Adrenal gland (tissue), 12 donors: ENCODE results near the gene SHISA6. TPM values are rescaled to one million over a fixed set of nuclear protein-coding genes. Genes with fewer than 3 reads are reported as not detected.

Experiments used
- DNase-seq, 7 donors: peaks; one replicate each; pipeline ENCODE4 v3.0.0-alpha.2; 2019 to 2020
- H3K27ac ChIP-seq, 5 donors: fragments of 200-600 bp; sonication (generic) in 4 of 5; 1 replicate in 3 of 5; 2 replicates in 2 of 5; pipeline versions ENCODE4 v1.5.1 to v1.8.0; 2016 to 2020; ENCODE audit warnings: mild to moderate bottlenecking in 1 of 5
- H3K27me3 ChIP-seq: fragments of 200-600 bp; 2 replicates; pipeline ENCODE4 v1.8.0; 2021
- H3K36me3 ChIP-seq, 2 donors: fragments of 200-600 bp; replicated peaks in 1 of 2; 1 replicate in 1 of 2; 2 replicates in 1 of 2; pipeline versions ENCODE4 v1.5.1 to v1.8.0; 2018 to 2022
- H3K4me1 ChIP-seq, 2 donors: fragments of 200-600 bp; replicated peaks in 1 of 2; 1 replicate in 1 of 2; 2 replicates in 1 of 2; pipeline versions ENCODE4 v1.5.1 to v1.8.0; 2018 to 2021
- H3K4me3 ChIP-seq, 4 donors: fragments of 200-600 bp; sonication (generic) in 3 of 4; one replicate each; pipeline ENCODE4 v1.5.1; 2016 to 2018
- H3K9me3 ChIP-seq, 3 donors: fragments of 200-600 bp; sonication (generic) in 1 of 3; replicated peaks in 1 of 3; 1 replicate in 2 of 3; 2 replicates in 1 of 3; pipeline versions ENCODE4 v1.5.1 to v1.8.0; 2016 to 2021
- POLR2A ChIP-seq, 2 donors: fragments of 450-650 bp; IDR thresholded peaks; one replicate each; pipeline ENCODE4 v1.6.1; 2017; ENCODE audit warnings: antibody characterized with exemption in 2 of 2, mild to moderate bottlenecking in 2 of 2, moderate library complexity in 1 of 2
- WGBS, 4 donors: extraction: QIAGEN DNeasy Blood & Tissue Kit in 2 of 4; methylation state at CpG; one replicate each; pipeline versions ENCODE4 v1.1.5 to v1.1.7; 2013 to 2017; 5-methylcytosine and 5-hydroxymethylcytosine counted together
- intact Hi-C, 2 donors: fragments of 100-400 bp; cut with DNase I; formaldehyde crosslinking; loops; one replicate each; pipeline versions ENCODE4 v1.14.1 to v1.15.0; 2022 to 2023
- polyA plus RNA-seq, 3 donors: library from polyadenylated mRNA; stranded (reverse); fragments of 200-250 nt in 2 of 3; fragments of 350-450 nt in 1 of 3; fragmentation: Illumina TruSeq in 1 of 3; extraction: RNeasy Lipid Tissue Mini Kit (QIAGEN cat#74804) in 1 of 3; gene quantifications; one replicate each; pipeline ENCODE4 v1.2.3, GENCODE V29; 2013 to 2014
- total RNA-seq, 9 donors: library from RNA; depleted of rRNA in 4 of 9; stranded (reverse); fragments of >200 nt in 4 of 9; fragments of 120-200 nt in 1 of 9; fragmentation: NEBNext Ultra II Directional in 1 of 9; extraction: Animal tissue kit (Norgen Biotek cat#: 25700) in 1 of 9; gene quantifications; one replicate each; pipeline versions ENCODE4 v1.1.0 to v1.2.4, GENCODE V29; 2013 to 2023
- TF ChIP-seq, protein P1 (sequence below), 6 experiments: fragments of 450-650 bp in 4 of 6; fragments of 200-600 bp in 2 of 6; sonication (generic) in 1 of 6; IDR thresholded peaks; 1 replicate in 5 of 6; 2 replicates in 1 of 6; pipeline versions ENCODE4 v1.5.1 to v1.8.0; 2016 to 2021; ENCODE audit warnings: antibody characterized with exemption in 6 of 6, mild to moderate bottlenecking in 2 of 6, moderate library complexity in 1 of 6
- donor health status: healthy with polysubstance abuse.
- donor health status: Bipolar disorder and iron deficiency.
- donor health status: DM: yes; HTN: yes; CAD: no.
- donor health status: DM: no; HTN: no; CAD: no.
- donor health status: DM: no; HTN: no; CAD: no.
- donor health status: DM: yes; HTN: yes; CAD: no.

SHISA6 gene
- total and polyA plus RNA-seq, 12 donors = 0.09 to 2.0 (median 0.57) TPM

DNA sequence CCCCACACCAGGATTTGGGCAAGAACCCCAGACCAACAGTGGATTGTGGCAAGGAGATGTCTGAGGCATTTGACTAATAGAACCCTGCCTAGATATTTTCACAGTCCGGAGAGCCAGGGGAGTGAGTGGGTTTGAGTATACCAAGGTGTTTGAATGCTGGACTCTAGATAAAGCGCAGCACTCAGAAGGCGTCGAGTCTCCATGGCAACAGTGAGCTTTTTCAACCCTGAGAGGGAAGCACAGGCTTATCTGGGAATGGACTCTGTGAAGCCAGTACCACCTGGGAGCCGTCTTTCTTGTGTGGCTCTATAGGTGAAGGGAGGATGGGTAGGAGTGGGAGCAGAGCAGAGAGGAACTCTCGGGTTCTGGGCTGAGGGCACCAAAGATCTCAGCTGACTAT is 147.0 kb downstream of the SHISA6 start:
- Histone ChIP-seq H3K9me3 (no peaks in the 10 kb centered on the region), H3K27me3 (no peaks in the 10 kb centered on the region), H3K27ac (no peak overlapping the region), H3K4me1 (no peaks in the 10 kb centered on the region), H3K36me3 (no peaks in the 10 kb centered on the region), H3K4me3 (no peak overlapping the region)
- WGBS, 4 donors = 51 to 67% (median 55%) methylated on average over 6 of the region's 6 CpGs
- intact Hi-C loops = no loop called here
- DNase-seq = no peak
- no peak for TF ChIP-seq POLR2A (IDR thresholded peaks at IDR 0.05)
- TF ChIP-seq, protein P1, sequence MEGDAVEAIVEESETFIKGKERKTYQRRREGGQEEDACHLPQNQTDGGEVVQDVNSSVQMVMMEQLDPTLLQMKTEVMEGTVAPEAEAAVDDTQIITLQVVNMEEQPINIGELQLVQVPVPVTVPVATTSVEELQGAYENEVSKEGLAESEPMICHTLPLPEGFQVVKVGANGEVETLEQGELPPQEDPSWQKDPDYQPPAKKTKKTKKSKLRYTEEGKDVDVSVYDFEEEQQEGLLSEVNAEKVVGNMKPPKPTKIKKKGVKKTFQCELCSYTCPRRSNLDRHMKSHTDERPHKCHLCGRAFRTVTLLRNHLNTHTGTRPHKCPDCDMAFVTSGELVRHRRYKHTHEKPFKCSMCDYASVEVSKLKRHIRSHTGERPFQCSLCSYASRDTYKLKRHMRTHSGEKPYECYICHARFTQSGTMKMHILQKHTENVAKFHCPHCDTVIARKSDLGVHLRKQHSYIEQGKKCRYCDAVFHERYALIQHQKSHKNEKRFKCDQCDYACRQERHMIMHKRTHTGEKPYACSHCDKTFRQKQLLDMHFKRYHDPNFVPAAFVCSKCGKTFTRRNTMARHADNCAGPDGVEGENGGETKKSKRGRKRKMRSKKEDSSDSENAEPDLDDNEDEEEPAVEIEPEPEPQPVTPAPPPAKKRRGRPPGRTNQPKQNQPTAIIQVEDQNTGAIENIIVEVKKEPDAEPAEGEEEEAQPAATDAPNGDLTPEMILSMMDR (IDR thresholded peaks at IDR 0.05) = no peak

DNA sequence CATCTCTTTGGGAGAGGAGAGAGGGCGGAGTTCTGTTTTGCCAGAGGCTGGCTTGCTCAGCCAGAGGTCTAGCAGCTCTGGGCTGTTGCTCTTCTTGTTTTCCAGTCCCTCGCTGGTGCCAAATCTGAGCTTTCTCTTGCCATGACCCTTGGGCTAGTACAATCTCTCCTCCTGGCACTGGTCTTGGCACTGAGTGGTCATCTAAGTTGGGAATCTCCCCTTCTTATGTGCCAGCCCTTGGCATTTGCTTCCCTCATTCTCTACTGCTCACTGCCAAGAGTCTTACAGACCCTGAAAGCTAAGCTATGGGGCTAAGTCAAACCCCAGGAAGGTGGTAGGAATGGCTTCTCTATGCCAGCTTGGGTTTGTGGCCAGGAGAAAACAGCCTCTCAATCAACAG is 148.6 kb downstream of the SHISA6 start:
- 61 to 87% (median 74%) methylated on average over 2 of the region's 2 CpGs for WGBS, 4 donors
- intact Hi-C loops = no loop called here

DNA sequence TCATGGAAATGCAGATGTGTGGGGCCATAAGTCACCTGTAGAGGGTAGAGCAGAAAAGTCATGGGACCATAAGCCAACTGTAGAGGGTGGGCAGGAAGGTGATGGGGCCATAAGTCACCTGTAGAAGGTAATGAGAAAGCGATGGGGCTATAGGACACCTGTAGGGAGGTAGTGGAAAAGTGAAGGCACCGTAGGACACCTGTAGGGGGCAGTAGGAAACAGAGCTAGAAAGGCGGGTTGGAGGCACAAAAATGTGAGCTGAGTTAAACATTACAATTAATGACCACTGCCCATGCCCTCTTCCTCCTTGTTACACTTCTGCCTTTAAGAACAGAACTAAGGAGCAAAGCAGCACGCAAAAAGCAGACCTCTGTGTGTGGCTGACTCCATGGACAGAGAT is 150.1 kb downstream of the SHISA6 start:
- DNase-seq = no peak
- H3K4me3 ChIP-seq = no peak overlapping the region
- no peaks in the 10 kb centered on the region for H3K27me3 ChIP-seq
- no peaks in the 10 kb centered on the region for H3K36me3 ChIP-seq
- no peak overlapping the region for H3K27ac ChIP-seq
- intact Hi-C loops = no loop called here
- H3K9me3 ChIP-seq = no peaks in the 10 kb centered on the region
- TF ChIP-seq POLR2A (IDR thresholded peaks at IDR 0.05) = no peak
- TF ChIP-seq, protein P1 (IDR thresholded peaks at IDR 0.05) = no peak
- 56 to 63% (median 61%) methylated on average over 4 of the region's 4 CpGs for WGBS, 4 donors
- no peaks in the 10 kb centered on the region for H3K4me1 ChIP-seq

More for the DNA sequence above, 148.6 kb downstream of the SHISA6 start:
- Histone ChIP-seq H3K36me3 (no peaks in the 10 kb centered on the region), H3K4me3 (no peak overlapping the region), H3K27me3 (no peaks in the 10 kb centered on the region), H3K4me1 (no peaks in the 10 kb centered on the region), H3K9me3 (no peaks in the 10 kb centered on the region), H3K27ac (no peak overlapping the region)
- TF ChIP-seq, protein P1 (IDR thresholded peaks at IDR 0.05) = no peak
- TF ChIP-seq POLR2A (IDR thresholded peaks at IDR 0.05) = no peak
- DNase-seq = no peak

DNA sequence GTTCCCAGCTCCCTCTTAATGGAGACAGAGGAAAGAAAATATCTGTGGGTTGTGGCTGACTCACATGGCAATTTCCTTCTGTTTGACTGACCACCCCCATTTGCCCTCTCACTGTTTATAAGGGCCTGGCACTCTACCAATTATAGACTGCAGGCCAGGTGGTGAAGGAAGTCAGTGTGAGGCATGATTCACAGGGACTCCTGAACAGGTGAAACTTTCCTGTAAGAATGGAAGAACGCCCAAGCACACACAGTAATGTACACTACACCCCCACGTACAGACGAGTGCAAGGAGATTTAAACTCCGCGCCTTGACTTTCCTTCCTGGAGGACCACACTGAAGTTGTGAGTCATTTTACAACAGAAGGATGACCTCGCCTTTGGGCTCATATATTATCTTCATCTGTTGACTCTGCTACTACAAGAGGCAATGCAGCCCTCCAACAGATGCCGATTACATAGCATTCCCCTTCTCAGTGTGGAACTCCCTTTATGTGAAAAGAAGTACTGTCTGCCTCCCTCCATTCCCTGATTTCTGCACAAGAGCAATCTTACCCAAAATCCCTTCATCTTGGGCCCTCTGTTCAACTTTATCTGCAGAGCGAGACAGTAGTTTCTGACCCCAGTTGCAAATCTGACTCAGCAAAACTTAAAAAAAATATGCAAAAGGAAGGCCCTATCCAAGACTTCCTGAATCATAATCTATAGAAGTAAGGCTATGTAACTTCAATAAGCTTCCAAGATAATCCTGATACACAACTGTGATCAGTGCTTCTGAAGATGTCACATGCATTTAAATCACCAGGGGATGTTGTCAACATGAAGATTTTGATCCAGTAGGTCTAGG is 163.6 kb downstream of the SHISA6 start:
- intact Hi-C loops = no loop called here
- Histone ChIP-seq H3K4me3 (no peak overlapping the region), H3K27ac (no peak overlapping the region), H3K9me3 (peaks cover 0 to 4% (median 0%) of the 10 kb centered on the region in 3 donors), H3K27me3 (no peaks in the 10 kb centered on the region), H3K4me1 (no peaks in the 10 kb centered on the region), H3K36me3 (no peaks in the 10 kb centered on the region)
- no peak for DNase-seq
- 52 to 67% (median 61%) methylated on average over 8 of the region's 8 CpGs for WGBS, 4 donors
- TF ChIP-seq, protein P1 (IDR thresholded peaks at IDR 0.05) = no peak
- TF ChIP-seq POLR2A (IDR thresholded peaks at IDR 0.05) = no peak
